Measurements from ENCODE around the gene COX7B2.

- TF ChIP-seq CTCF (IDR thresholded peaks at IDR 0.05) (no peak), EP300 (IDR thresholded peaks at IDR 0.05) (no peak), POLR2A (IDR thresholded peaks at IDR 0.05) (no peak)
Observed at GRCh38 chr4:46730075-46730474, 179.0 kb downstream of the COX7B2 start.

Data from tibial nerve (tissue), 4 donors.